Measurements from ENCODE around the gene PTER.

PTER gene

GRCh38 chr10:16472828-16473227 is 36.0 kb downstream of the PTER start:
- no peak for DNase-seq

GRCh38 chr10:16477757-16478156 is 40.9 kb downstream of the PTER start:
- no peak for DNase-seq

GRCh38 chr10:16478801-16479200 is 42.0 kb downstream of the PTER start:
- DNase-seq, result no peak

GRCh38 chr10:16481052-16481728 is 44.4 kb downstream of the PTER start:
- no peak for DNase-seq

GRCh38 chr10:16483241-16483917 is 46.6 kb downstream of the PTER start:
- no peak for DNase-seq

- DNase-seq, result no peak
These were observed 53.7 kb downstream of the PTER start for GRCh38 chr10:16490511-16490910.

- no peak for DNase-seq
These were observed 55.1 kb downstream of the PTER start for GRCh38 chr10:16491933-16492332.

- DNase-seq, result no peak
These were observed 57.2 kb downstream of the PTER start for GRCh38 chr10:16493884-16494536.

- DNase-seq, result no peak
These were observed 61.1 kb downstream of the PTER start for GRCh38 chr10:16497911-16498310.

GRCh38 chr10:16505161-16505560 is 68.4 kb downstream of the PTER start:
- DNase-seq, result no peak

- DNase-seq, result no peak
These were observed 73.2 kb downstream of the PTER start for GRCh38 chr10:16509996-16510395.

GRCh38 chr10:16510843-16511242 is 74.0 kb downstream of the PTER start:
- no peak for DNase-seq

GRCh38 chr10:16518822-16519221 is 82.0 kb downstream of the PTER start:
- peak; percentile 8 for DNase-seq

- no peak for DNase-seq
These were observed 82.6 kb downstream of the PTER start for GRCh38 chr10:16519250-16519907.

GRCh38 chr10:16519908-16520861 is 83.4 kb downstream of the PTER start:
- DNase-seq, result no peak

GRCh38 chr10:16520900-16521299 is 84.1 kb downstream of the PTER start:
- peak; percentile 12 for DNase-seq

- DNase-seq, result peak; percentile 17
These were observed 84.7 kb downstream of the PTER start, which contains the start of gene C1QL3 for GRCh38 chr10:16521311-16522016. Gene C1QL3, minus strand, starts transcription at chr10:16521879. Its CDS starts 814 bp downstream, at chr10:16521065.

GRCh38 chr10:16527452-16527851 is 90.6 kb downstream of the PTER start:
- DNase-seq, result no peak

- DNase-seq, result no peak
These were observed 93.0 kb downstream of the PTER start for GRCh38 chr10:16529853-16530252.

GRCh38 chr10:16536155-16536554 is 99.3 kb downstream of the PTER start:
- no peak for DNase-seq

GRCh38 chr10:16544099-16544498 is 107.3 kb downstream of the PTER start:
- no peak for DNase-seq

- no peak for DNase-seq
These were observed 107.8 kb downstream of the PTER start for GRCh38 chr10:16544591-16544990.
